GM20431 (cell line): ENCODE measurements around the gene TAF11L10.
"Not testable (repeated sequence)": the region's sequence is repeated elsewhere in the genome, so short reads cannot be mapped to it uniquely, and the experiment has no call there.

Experiments used
- in situ Hi-C: fragments of 300-500 bp; cut with MseI, MboI; formaldehyde crosslinking; loops from one replicate; pipeline ENCODE4 v1.15.0; 2020; ENCODE audit warnings: low sequenced_read_pairs; ENCODE audit not compliant: unreplicated experiment

The TAF11L10 gene

DNA sequence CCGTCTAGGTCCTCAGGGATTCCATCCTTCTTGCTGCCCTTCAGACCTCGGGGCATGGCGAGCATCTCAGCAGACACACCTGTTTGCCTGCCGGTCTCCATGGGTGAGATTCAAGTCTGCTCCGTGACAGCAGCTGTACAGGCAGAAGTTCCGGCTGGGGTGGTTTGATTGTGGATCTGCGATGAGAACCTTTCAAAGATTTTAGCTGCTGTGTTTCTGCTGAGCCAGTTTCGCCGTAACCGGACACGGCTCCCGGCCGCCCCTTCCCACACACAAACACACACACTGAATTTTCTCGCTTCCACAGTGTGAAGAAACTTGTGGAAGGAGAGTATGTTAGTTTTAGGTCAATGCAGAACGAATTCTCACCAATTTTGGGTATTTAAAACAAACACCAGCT, at the start of gene TAF11L10:
TSS of gene TAF11L10 (minus strand) at position 101 of the 400 bp plus-strand sequence.
- in situ Hi-C loops: not testable (repeated sequence)

DNA sequence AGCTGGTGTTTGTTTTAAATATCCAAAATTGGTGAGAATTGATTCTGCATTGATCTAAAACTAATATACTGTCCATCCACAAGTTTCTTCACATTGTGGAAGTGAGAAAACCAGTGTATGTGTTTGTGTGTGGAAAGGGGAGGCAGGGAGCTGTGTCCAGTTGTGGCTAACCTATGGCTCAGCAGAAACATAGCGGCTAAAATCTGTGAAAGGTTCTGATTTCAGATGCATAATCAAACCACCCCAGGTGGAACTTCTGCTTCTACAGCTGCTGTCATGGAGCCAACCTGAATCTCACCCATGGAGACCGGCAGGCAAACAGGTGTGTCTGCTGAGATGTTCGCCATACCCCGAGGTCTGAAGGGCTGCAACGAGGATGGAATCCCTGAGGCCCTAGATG, 36.5 kb upstream of the TAF11L10 start, which contains the start of gene TAF11L14:
TSS of gene TAF11L14 (plus strand) at position 301 of the 400 bp plus-strand sequence.
- in situ Hi-C loops: no loop called here

GRCh38 chr5:17631788-17632187, 34.2 kb upstream of the TAF11L10 start, which contains the start of gene TAF11L13:
TAF11L13 (plus strand) TSS chr5:17632088.
- in situ Hi-C loops: not testable (repeated sequence)

GRCh38 chr5:17625686-17626085, 28.1 kb upstream of the TAF11L10 start:
- in situ Hi-C loops: no loop called here

GRCh38 chr5:17620627-17621026, 23.0 kb upstream of the TAF11L10 start:
- in situ Hi-C loops: no loop called here

- in situ Hi-C loops: no loop called here
Measured at GRCh38 chr5:17619354-17619753, 21.7 kb upstream of the TAF11L10 start.

DNA sequence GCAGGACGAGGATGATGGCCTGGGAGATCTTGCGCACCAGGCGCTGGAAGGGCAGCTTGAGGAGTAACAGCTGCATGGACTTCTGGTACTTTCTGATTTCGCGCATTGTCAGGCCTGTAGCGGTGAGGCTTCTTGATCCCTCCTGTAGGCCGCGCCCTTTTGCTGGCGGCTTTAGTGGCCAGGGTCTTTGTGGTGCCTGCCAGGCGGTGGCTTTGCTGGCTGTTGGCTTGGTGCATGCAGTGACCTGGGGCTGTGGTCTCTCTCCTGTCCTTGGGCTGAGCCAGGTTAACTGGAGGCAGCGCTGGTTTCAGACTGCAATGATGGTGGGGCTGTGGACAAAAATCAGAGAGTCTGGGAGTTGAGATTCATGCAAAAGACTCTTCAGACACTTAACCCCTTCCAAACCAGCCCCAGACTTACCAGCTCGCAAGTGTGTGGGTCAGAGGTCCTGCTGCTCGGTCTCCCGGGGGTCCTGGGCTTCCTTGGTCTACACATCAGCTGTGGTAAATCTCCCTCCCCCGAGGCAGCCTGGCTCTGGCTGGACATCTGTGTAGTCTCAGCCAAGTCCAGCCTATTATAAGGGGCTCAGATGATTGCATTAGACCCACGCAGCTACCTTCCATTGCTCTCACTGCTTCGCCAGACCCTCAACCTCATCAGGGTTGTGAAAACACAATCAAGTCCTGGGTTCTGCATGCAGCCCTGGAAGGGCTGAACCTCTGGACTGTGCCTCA, 17.4 kb upstream of the TAF11L10 start:
- in situ Hi-C loops: no loop called here

DNA sequence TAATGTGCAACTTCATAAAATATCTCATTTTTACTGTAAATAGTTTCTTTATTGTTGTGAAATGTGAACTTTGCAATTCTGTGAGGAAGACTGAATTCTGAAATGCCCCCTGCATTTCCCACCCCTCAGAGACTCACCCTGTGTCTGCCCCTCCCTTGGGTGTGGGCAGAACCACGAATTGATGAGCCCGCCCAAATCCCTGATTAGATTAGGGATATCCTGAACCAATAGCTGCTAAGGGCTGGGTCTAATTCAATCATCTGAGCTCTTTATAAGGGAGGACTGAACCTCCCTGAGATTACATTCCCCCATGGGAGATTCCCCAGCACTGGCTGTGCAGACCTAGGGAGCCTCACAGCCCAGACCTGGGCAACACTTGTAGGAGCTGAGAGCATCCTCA, 12.5 kb upstream of the TAF11L10 start, which contains the start of gene TAF11L12:
TSS of gene TAF11L12 (plus strand) at position 301 of the 400 bp plus-strand sequence.
- in situ Hi-C loops: not testable (repeated sequence)

- in situ Hi-C loops: not testable (repeated sequence)
Measured at GRCh38 chr5:17607461-17607860, 9.8 kb upstream of the TAF11L10 start.

DNA sequence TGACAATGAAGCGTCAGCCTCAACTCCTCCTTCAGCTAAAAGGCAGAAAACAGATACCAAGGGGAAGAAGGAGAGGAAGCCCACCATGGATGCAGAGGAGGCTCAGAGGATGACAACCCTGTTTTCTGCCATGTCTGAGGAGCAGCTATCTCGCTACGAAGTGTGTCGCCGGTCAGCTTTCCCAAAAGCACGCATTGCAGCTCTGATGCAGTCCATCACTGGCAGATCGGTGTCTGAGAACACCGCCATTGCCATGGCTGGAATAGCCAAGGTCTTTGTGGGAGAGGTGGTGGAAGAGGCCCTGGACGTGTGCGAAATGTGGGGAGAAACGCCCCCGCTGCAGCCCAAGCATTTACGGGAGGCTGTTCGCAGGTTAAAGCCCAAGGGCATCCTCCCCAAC, 7.3 kb upstream of the TAF11L10 start:
- in situ Hi-C loops: no loop called here

GRCh38 chr5:17603880-17604279, 6.3 kb upstream of the TAF11L10 start, which contains the start of gene TAF11L11:
TAF11L11 (plus strand) TSS chr5:17604183.
- in situ Hi-C loops: not testable (repeated sequence)

DNA sequence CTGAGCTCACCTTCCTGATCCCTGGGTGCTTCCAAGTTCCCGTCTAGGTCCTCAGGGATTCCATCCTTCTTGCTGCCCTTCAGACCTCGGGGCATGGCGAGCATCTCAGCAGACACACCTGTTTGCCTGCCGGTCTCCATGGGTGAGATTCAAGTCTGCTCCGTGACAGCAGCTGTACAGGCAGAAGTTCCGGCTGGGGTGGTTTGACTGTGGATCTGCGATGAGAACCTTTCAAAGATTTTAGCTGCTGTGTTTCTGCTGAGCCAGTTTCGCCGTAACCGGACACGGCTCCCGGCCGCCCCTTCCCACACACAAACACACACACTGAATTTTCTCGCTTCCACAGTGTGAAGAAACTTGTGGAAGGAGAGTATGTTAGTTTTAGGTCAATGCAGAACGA, 3.4 kb downstream of the TAF11L10 start, which contains the start of gene TAF11L9:
TSS of gene TAF11L9 (minus strand) at position 140 of the 400 bp plus-strand sequence.
- in situ Hi-C loops: not testable (repeated sequence)

DNA sequence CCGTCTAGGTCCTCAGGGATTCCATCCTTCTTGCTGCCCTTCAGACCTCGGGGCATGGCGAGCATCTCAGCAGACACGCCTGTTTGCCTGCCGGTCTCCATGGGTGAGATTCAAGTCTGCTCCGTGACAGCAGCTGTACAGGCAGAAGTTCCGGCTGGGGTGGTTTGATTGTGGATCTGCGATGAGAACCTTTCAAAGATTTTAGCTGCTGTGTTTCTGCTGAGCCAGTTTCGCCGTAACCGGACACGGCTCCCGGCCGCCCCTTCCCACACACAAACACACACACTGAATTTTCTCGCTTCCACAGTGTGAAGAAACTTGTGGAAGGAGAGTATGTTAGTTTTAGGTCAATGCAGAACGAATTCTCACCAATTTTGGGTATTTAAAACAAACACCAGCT, 6.8 kb downstream of the TAF11L10 start, which contains the start of gene TAF11L8:
TSS of gene TAF11L8 (minus strand) at position 101 of the 400 bp plus-strand sequence.
- in situ Hi-C loops: not testable (repeated sequence)

GRCh38 chr5:17585658-17586057, 12.0 kb downstream of the TAF11L10 start, which contains the start of gene TAF11L7:
TAF11L7 (minus strand) TSS chr5:17585758.
- in situ Hi-C loops: not testable (repeated sequence)
